Mucosa of descending colon (tissue), 3 donors: ENCODE measurements around the gene CHRNB1. TPM values are rescaled to one million over a fixed set of nuclear protein-coding genes. Genes with fewer than 3 reads are reported as not detected.

Source experiments
- ATAC-seq: fragments of 200-7000 bp; cut with Tn5 transposase; one replicate; pipeline ENCODE4 v1.9.1; 2020; ENCODE audit warnings: mild to moderate bottlenecking, moderate library complexity
- DNase-seq, 3 donors: peaks; one replicate each; pipeline ENCODE4 v3.0.0-alpha.2; 2020
- H3K36me3 ChIP-seq: fragments of 200-600 bp; one replicate; pipeline ENCODE4 v1.8.0; 2021; ENCODE audit warnings: low read depth, mild to moderate bottlenecking
- H3K4me1 ChIP-seq: fragments of 200-600 bp; one replicate; pipeline ENCODE4 v1.8.0; 2021; ENCODE audit warnings: low read depth, mild to moderate bottlenecking
- H3K4me3 ChIP-seq: fragments of 200-600 bp; one replicate; pipeline ENCODE4 v1.8.0; 2021; ENCODE audit warnings: mild to moderate bottlenecking
- H3K9me3 ChIP-seq: fragments of 200-600 bp; one replicate; pipeline ENCODE4 v1.8.0; 2021; ENCODE audit warnings: mild to moderate bottlenecking
- intact Hi-C, 2 donors: fragments of 100-400 bp; cut with DNase I in 1 of 2; cut with micrococcal nuclease in 1 of 2; formaldehyde crosslinking; loops; one replicate each; pipeline versions ENCODE4 v1.11.0 to v1.11.1; 2022; cut with DNase I, micrococcal nuclease
- total RNA-seq, 3 donors: library from RNA; stranded (reverse); fragmentation: NEBNext Ultra II Directional in 2 of 3; extraction: Animal tissue kit (Norgen Biotek cat#: 25700) in 2 of 3; gene quantifications; one replicate each; pipeline versions ENCODE4 v1.2.1 to v1.2.4, GENCODE V29; 2021 to 2023
- TF ChIP-seq, protein P1 (sequence below): fragments of 200-600 bp; IDR thresholded peaks from one replicate; pipeline ENCODE4 v1.8.0; 2022; ENCODE audit warnings: antibody characterized with exemption, mild to moderate bottlenecking
- donor health status: DM: no; HTN: no; CAD: no; lungs with moderate emphysema.
- donor health status: DM: no; HTN: no; CAD: no.
- donor health status: DM: no; HTN: yes; CAD: no.

CHRNB1 gene
- total RNA-seq, 3 donors from 2014 or later: 6.0 to 8.3 (median 7.7) TPM

DNA sequence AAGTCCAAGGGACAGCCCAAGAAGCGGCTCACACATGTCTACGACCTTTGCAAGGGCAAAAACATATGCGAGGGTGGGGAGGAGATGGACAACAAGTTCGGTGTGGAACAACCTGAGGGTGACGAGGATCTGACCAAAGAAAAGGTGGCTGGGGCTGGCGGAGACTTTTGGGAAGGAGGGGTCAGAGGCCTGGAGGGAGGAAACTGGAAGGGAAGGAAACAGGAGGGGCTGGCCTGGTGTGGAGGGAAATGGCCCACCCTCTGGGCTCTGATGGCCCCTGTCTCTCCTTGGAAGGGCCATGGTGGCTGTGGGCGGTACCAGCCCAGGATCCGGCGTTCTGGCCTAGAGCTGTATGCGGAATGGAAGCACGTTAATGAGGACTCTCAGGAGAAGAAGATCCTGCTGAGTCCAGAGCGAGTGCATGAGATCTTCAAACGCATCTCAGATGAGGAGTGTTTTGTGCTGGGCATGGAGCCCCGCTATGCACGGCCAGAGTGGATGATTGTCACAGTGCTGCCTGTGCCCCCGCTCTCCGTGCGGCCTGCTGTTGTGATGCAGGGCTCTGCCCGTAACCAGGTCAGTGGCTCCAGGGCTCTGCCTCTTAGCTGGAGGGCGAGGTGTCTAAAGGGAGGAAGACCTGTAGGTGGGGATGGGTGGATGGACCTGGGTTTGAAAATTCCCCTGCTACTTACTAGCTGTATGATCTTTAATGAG is 51.8 kb downstream of the CHRNB1 start:
- Histone ChIP-seq H3K4me3 (no peak overlapping the region), H3K36me3 (peaks cover 9% of the 10 kb centered on the region), H3K4me1 (peaks cover 9% of the 10 kb centered on the region), H3K9me3 (no peaks in the 10 kb centered on the region)
- TF ChIP-seq, protein P1, sequence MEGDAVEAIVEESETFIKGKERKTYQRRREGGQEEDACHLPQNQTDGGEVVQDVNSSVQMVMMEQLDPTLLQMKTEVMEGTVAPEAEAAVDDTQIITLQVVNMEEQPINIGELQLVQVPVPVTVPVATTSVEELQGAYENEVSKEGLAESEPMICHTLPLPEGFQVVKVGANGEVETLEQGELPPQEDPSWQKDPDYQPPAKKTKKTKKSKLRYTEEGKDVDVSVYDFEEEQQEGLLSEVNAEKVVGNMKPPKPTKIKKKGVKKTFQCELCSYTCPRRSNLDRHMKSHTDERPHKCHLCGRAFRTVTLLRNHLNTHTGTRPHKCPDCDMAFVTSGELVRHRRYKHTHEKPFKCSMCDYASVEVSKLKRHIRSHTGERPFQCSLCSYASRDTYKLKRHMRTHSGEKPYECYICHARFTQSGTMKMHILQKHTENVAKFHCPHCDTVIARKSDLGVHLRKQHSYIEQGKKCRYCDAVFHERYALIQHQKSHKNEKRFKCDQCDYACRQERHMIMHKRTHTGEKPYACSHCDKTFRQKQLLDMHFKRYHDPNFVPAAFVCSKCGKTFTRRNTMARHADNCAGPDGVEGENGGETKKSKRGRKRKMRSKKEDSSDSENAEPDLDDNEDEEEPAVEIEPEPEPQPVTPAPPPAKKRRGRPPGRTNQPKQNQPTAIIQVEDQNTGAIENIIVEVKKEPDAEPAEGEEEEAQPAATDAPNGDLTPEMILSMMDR: no peak
- ATAC-seq: no peak
- DNase-seq: peak in 1 of 3 donors; percentile 40
- intact Hi-C loops: no loop called here

DNA sequence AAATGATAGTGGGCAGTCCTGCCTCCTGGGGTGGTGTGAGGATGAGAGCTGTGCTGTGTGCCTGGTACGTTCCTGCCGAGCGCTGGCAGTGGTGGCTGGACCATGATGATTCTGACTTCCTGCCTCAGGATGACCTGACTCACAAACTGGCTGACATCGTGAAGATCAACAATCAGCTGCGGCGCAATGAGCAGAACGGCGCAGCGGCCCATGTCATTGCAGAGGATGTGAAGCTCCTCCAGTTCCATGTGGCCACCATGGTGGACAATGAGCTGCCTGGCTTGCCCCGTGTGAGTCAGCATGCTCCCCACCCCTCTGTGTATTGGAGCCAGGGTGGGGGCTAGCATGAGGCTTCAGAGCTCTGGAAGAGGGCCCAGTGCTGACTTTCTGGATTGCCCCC is 52.4 kb downstream of the CHRNB1 start:
- Histone ChIP-seq H3K4me1 (peaks cover 3% of the 10 kb centered on the region), H3K36me3 (peaks cover 14% of the 10 kb centered on the region), H3K9me3 (no peaks in the 10 kb centered on the region), H3K4me3 (no peak overlapping the region)
- DNase-seq (peak in 1 of 3 donors; percentile 46), ATAC-seq (no peak)
- TF ChIP-seq, protein P1: no peak
- intact Hi-C loops: no loop called here

DNA sequence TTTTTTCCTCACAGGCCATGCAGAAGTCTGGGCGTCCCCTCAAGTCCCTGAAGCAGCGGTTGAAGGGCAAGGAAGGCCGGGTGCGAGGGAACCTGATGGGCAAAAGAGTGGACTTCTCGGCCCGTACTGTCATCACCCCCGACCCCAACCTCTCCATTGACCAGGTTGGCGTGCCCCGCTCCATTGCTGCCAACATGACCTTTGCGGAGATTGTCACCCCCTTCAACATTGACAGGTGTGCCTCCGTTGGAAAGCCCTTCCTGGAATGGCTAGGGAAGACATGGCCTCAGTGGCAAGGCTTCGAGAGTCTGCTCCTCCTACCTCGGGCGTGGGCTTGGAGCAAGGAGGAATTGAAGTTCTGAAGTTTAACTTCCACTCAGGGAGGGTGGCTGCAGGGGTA is 52.8 kb downstream of the CHRNB1 start:
- Histone ChIP-seq H3K36me3 (peaks cover 18% of the 10 kb centered on the region), H3K9me3 (no peaks in the 10 kb centered on the region), H3K4me3 (no peak overlapping the region), H3K4me1 (no peaks in the 10 kb centered on the region)
- TF ChIP-seq, protein P1: no peak
- ATAC-seq (no peak), DNase-seq (peak in 1 of 3 donors; percentile 28)
- intact Hi-C loops: no loop called here

DNA sequence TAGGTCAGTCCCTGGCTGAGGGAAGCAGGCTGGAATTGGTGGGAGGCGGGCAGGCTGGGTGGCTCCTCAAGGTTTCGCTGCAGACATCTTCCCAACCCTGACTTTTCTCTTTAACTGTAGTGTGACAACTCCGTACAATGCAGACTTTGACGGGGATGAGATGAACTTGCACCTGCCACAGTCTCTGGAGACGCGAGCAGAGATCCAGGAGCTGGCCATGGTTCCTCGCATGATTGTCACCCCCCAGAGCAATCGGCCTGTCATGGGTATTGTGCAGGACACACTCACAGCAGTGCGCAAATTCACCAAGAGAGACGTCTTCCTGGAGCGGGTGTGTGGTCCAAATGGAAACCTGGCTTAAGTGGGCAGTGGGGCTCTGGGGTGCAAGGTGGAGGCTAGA is 54.3 kb downstream of the CHRNB1 start:
- ATAC-seq (no peak), DNase-seq (peak in 1 of 3 donors; percentile 19)
- Histone ChIP-seq H3K9me3 (no peaks in the 10 kb centered on the region), H3K36me3 (peaks cover 27% of the 10 kb centered on the region), H3K4me1 (no peaks in the 10 kb centered on the region), H3K4me3 (no peak overlapping the region)
- intact Hi-C loops: no loop called here
- TF ChIP-seq, protein P1: no peak

DNA sequence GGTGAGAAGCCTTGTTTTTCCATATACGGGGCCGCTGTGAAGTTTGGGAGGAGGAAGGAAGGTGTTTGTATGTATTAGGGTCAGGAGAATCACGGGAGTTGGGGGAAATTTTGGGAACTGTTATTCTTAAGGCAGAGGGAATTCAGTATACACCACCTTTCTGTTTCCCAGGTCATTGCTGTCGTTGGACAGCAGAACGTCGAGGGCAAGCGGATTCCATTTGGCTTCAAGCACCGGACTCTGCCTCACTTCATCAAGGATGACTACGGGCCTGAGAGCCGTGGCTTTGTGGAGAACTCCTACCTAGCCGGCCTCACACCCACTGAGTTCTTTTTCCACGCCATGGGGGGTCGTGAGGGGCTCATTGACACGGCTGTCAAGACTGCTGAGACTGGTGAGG is 56.9 kb downstream of the CHRNB1 start:
- peak in 1 of 3 donors; percentile 21 for DNase-seq
- peaks cover 27% of the 10 kb centered on the region for H3K36me3 ChIP-seq
- no peaks in the 10 kb centered on the region for H3K9me3 ChIP-seq
- H3K4me1 ChIP-seq: peaks cover 10% of the 10 kb centered on the region
- ATAC-seq: no peak
- TF ChIP-seq, protein P1: no peak
- intact Hi-C loops: no loop called here
- H3K4me3 ChIP-seq: no peak overlapping the region
